ENCODE results near the gene GALNTL6. TPM values are rescaled to one million over a fixed set of nuclear protein-coding genes. Genes with fewer than 3 reads are reported as not detected.

GALNTL6 gene
- total RNA-seq, 2 donors from 2014 or later: not detected

GRCh38 chr4:171979461-171979860 is 166.3 kb downstream of the GALNTL6 start:
- DNase-seq: no peak
- H3K4me1 Mint-ChIP-seq (ENCODE audit: low read depth): no peaks in the 10 kb centered on the region
- no peak for ATAC-seq (replicated peaks in 1 of 2)
- H3K4me3 Mint-ChIP-seq: no peak overlapping the region
- H3K27ac Mint-ChIP-seq: no peak overlapping the region
- peaks cover 0 to 8% of the 10 kb centered on the region in 2 donors for H3K9me3 Mint-ChIP-seq
- H3K36me3 Mint-ChIP-seq (ENCODE audit: insufficient read depth in 2 of 2): no peaks in the 10 kb centered on the region
- H3K27me3 Mint-ChIP-seq (ENCODE audit: low read depth): no peaks in the 10 kb centered on the region

- ATAC-seq (replicated peaks in 1 of 2) (no peak), DNase-seq (no peak)
- Mint-ChIP-seq H3K27ac (no peak overlapping the region), H3K36me3 (ENCODE audit: insufficient read depth in 2 of 2) (no peaks in the 10 kb centered on the region), H3K4me1 (ENCODE audit: low read depth) (no peaks in the 10 kb centered on the region), H3K4me3 (no peak overlapping the region), H3K9me3 (peaks cover 1 to 10% of the 10 kb centered on the region in 2 donors), H3K27me3 (ENCODE audit: low read depth) (no peaks in the 10 kb centered on the region)
Measured at GRCh38 chr4:171981185-171981584, 168.0 kb downstream of the GALNTL6 start.

GRCh38 chr4:171983935-171984805 is 171.0 kb downstream of the GALNTL6 start:
- H3K4me3 Mint-ChIP-seq: no peak overlapping the region
- no peak for ATAC-seq (replicated peaks in 1 of 2)
- no peaks in the 10 kb centered on the region for H3K4me1 Mint-ChIP-seq (ENCODE audit: low read depth)
- no peaks in the 10 kb centered on the region for H3K36me3 Mint-ChIP-seq (ENCODE audit: insufficient read depth in 2 of 2)
- H3K9me3 Mint-ChIP-seq: peaks cover 15 to 25% of the 10 kb centered on the region in 2 donors
- H3K27me3 Mint-ChIP-seq (ENCODE audit: low read depth): no peaks in the 10 kb centered on the region
- DNase-seq: no peak
- H3K27ac Mint-ChIP-seq: no peak overlapping the region

GRCh38 chr4:171985129-171985528 is 171.9 kb downstream of the GALNTL6 start:
- Mint-ChIP-seq H3K27me3 (ENCODE audit: low read depth) (no peaks in the 10 kb centered on the region), H3K4me1 (ENCODE audit: low read depth) (no peaks in the 10 kb centered on the region), H3K4me3 (no peak overlapping the region), H3K9me3 (peaks cover 15 to 23% of the 10 kb centered on the region in 2 donors), H3K36me3 (ENCODE audit: insufficient read depth in 2 of 2) (no peaks in the 10 kb centered on the region), H3K27ac (no peak overlapping the region)
- no peak for ATAC-seq (replicated peaks in 1 of 2)
- DNase-seq: no peak

GRCh38 chr4:171993247-171993646 is 180.0 kb downstream of the GALNTL6 start:
- H3K9me3 Mint-ChIP-seq: peaks cover 6 to 9% of the 10 kb centered on the region in 2 donors
- no peaks in the 10 kb centered on the region for H3K4me1 Mint-ChIP-seq (ENCODE audit: low read depth)
- no peaks in the 10 kb centered on the region for H3K27me3 Mint-ChIP-seq (ENCODE audit: low read depth)
- no peak for DNase-seq
- no peak for ATAC-seq (replicated peaks in 1 of 2)
- H3K36me3 Mint-ChIP-seq (ENCODE audit: insufficient read depth in 2 of 2): no peaks in the 10 kb centered on the region
- H3K27ac Mint-ChIP-seq: no peak overlapping the region
- H3K4me3 Mint-ChIP-seq: no peak overlapping the region

GRCh38 chr4:172007889-172008288 is 194.7 kb downstream of the GALNTL6 start:
- ATAC-seq (replicated peaks in 1 of 2): no peak
- Mint-ChIP-seq H3K27me3 (ENCODE audit: low read depth) (no peaks in the 10 kb centered on the region), H3K27ac (no peak overlapping the region), H3K9me3 (peaks cover 0 to 5% of the 10 kb centered on the region in 2 donors), H3K4me3 (no peak overlapping the region), H3K4me1 (ENCODE audit: low read depth) (no peaks in the 10 kb centered on the region), H3K36me3 (ENCODE audit: insufficient read depth in 2 of 2) (no peaks in the 10 kb centered on the region)
- no peak for DNase-seq

GRCh38 chr4:172009446-172010230 is 196.4 kb downstream of the GALNTL6 start:
- no peaks in the 10 kb centered on the region for H3K27me3 Mint-ChIP-seq (ENCODE audit: low read depth)
- H3K36me3 Mint-ChIP-seq (ENCODE audit: insufficient read depth in 2 of 2): no peaks in the 10 kb centered on the region
- peaks cover 0 to 7% of the 10 kb centered on the region in 2 donors for H3K9me3 Mint-ChIP-seq
- DNase-seq: no peak
- H3K27ac Mint-ChIP-seq: no peak overlapping the region
- no peak overlapping the region for H3K4me3 Mint-ChIP-seq
- ATAC-seq (replicated peaks in 1 of 2): no peak
- no peaks in the 10 kb centered on the region for H3K4me1 Mint-ChIP-seq (ENCODE audit: low read depth)

- no peak overlapping the region for H3K4me3 Mint-ChIP-seq
Measured at GRCh38 chr4:172011196-172011595, 198.0 kb downstream of the GALNTL6 start.

GRCh38 chr4:172018358-172018757 is 205.2 kb downstream of the GALNTL6 start:
- peaks cover 4 to 13% of the 10 kb centered on the region in 2 donors for H3K9me3 Mint-ChIP-seq

More at GRCh38 chr4:172011196-172011595, 198.0 kb downstream of the GALNTL6 start:
- no peaks in the 10 kb centered on the region for H3K4me1 Mint-ChIP-seq (ENCODE audit: low read depth)
- DNase-seq (no peak), ATAC-seq (replicated peaks in 1 of 2) (no peak)
- no peaks in the 10 kb centered on the region for H3K27me3 Mint-ChIP-seq (ENCODE audit: low read depth)
- H3K36me3 Mint-ChIP-seq (ENCODE audit: insufficient read depth in 2 of 2): no peaks in the 10 kb centered on the region
- peaks cover 1 to 9% of the 10 kb centered on the region in 2 donors for H3K9me3 Mint-ChIP-seq
- H3K27ac Mint-ChIP-seq: no peak overlapping the region

GRCh38 chr4:172035562-172035961 is 222.4 kb downstream of the GALNTL6 start:
- no peak overlapping the region for H3K4me3 Mint-ChIP-seq
- no peaks in the 10 kb centered on the region for H3K4me1 Mint-ChIP-seq (ENCODE audit: low read depth)
- H3K27ac Mint-ChIP-seq: no peak overlapping the region
- no peaks in the 10 kb centered on the region for H3K36me3 Mint-ChIP-seq (ENCODE audit: insufficient read depth in 2 of 2)
- ATAC-seq (replicated peaks in 1 of 2) (no peak), DNase-seq (no peak)
- no peaks in the 10 kb centered on the region for H3K27me3 Mint-ChIP-seq (ENCODE audit: low read depth)
- H3K9me3 Mint-ChIP-seq: peaks cover 0 to 3% of the 10 kb centered on the region in 2 donors

More at GRCh38 chr4:172018358-172018757, 205.2 kb downstream of the GALNTL6 start:
- Mint-ChIP-seq H3K36me3 (ENCODE audit: insufficient read depth in 2 of 2) (no peaks in the 10 kb centered on the region), H3K27ac (no peak overlapping the region), H3K4me3 (no peak overlapping the region), H3K4me1 (ENCODE audit: low read depth) (no peaks in the 10 kb centered on the region), H3K27me3 (ENCODE audit: low read depth) (no peaks in the 10 kb centered on the region)
- no peak for ATAC-seq (replicated peaks in 1 of 2)
- DNase-seq: no peak

GRCh38 chr4:172040766-172041165 is 227.6 kb downstream of the GALNTL6 start:
- no peak for ATAC-seq (replicated peaks in 1 of 2)
- Mint-ChIP-seq H3K9me3 (peaks cover 3% of the 10 kb centered on the region in 2 donors), H3K27me3 (ENCODE audit: low read depth) (no peaks in the 10 kb centered on the region), H3K27ac (no peak overlapping the region), H3K36me3 (ENCODE audit: insufficient read depth in 2 of 2) (no peaks in the 10 kb centered on the region), H3K4me1 (ENCODE audit: low read depth) (no peaks in the 10 kb centered on the region), H3K4me3 (no peak overlapping the region)
- DNase-seq: no peak

GRCh38 chr4:172042714-172043114 is 229.5 kb downstream of the GALNTL6 start:
- no peaks in the 10 kb centered on the region for H3K27me3 Mint-ChIP-seq (ENCODE audit: low read depth)
- ATAC-seq (replicated peaks in 1 of 2) (no peak), DNase-seq (no peak)
- no peak overlapping the region for H3K27ac Mint-ChIP-seq
- H3K36me3 Mint-ChIP-seq (ENCODE audit: insufficient read depth in 2 of 2): no peaks in the 10 kb centered on the region
- no peaks in the 10 kb centered on the region for H3K4me1 Mint-ChIP-seq (ENCODE audit: low read depth)
- H3K4me3 Mint-ChIP-seq: no peak overlapping the region
- peaks cover 3 to 6% of the 10 kb centered on the region in 2 donors for H3K9me3 Mint-ChIP-seq

GRCh38 chr4:172045981-172046380 is 232.8 kb downstream of the GALNTL6 start:
- DNase-seq (no peak), ATAC-seq (replicated peaks in 1 of 2) (no peak)

More at GRCh38 chr4:172045981-172046380, 232.8 kb downstream of the GALNTL6 start:
- no peaks in the 10 kb centered on the region for H3K27me3 Mint-ChIP-seq (ENCODE audit: low read depth)
- peaks cover 3 to 6% of the 10 kb centered on the region in 2 donors for H3K9me3 Mint-ChIP-seq
- no peak overlapping the region for H3K27ac Mint-ChIP-seq
- H3K4me1 Mint-ChIP-seq (ENCODE audit: low read depth): no peaks in the 10 kb centered on the region
- no peaks in the 10 kb centered on the region for H3K36me3 Mint-ChIP-seq (ENCODE audit: insufficient read depth in 2 of 2)
- no peak overlapping the region for H3K4me3 Mint-ChIP-seq
